DOHH2 (cell line): ENCODE measurements around the gene TSHZ2.

Experiments
- H3F3A ChIP-seq: fragments of 200-600 bp; sonication (generic), shearing (Covaris generic); 2 replicates; pipeline ENCODE4 v1.6.0; 2016; ENCODE audit warnings: antibody characterized with exemption, mild to moderate bottlenecking; ENCODE audit not compliant: control insufficient read depth, insufficient read depth
- H3K27ac ChIP-seq: fragments of 200-600 bp; sonication (generic); 2 replicates; pipeline ENCODE4 v1.5.1; 2014; ENCODE audit warnings: low read depth, mild to moderate bottlenecking, low read length, moderate library complexity
- H3K27me3 ChIP-seq: fragments of 200-600 bp; sonication (generic); 2 replicates; pipeline ENCODE4 v1.6.1; 2014; ENCODE audit warnings: mild to moderate bottlenecking, low read length, mixed read lengths; ENCODE audit not compliant: control insufficient read depth
- H3K36me3 ChIP-seq: fragments of 200-600 bp; sonication (generic); 2 replicates; pipeline ENCODE4 v1.6.1; 2014; ENCODE audit warnings: mild to moderate bottlenecking, low read length, moderate library complexity, mixed read lengths; ENCODE audit not compliant: control insufficient read depth
- H3K4me1 ChIP-seq: fragments of 200-600 bp; sonication (generic); 2 replicates; pipeline ENCODE4 v1.6.1; 2014; ENCODE audit warnings: mild to moderate bottlenecking, low read length, mixed read lengths; ENCODE audit not compliant: control insufficient read depth
- H3K4me2 ChIP-seq: fragments of 200-600 bp; sonication (generic); 2 replicates; pipeline ENCODE4 v1.6.0; 2014; ENCODE audit warnings: mild to moderate bottlenecking, low read length, moderate library complexity
- H3K4me3 ChIP-seq: fragments of 200-600 bp; sonication (generic); 2 replicates; pipeline ENCODE4 v1.5.1; 2014; ENCODE audit warnings: mild to moderate bottlenecking, low read length, mixed read lengths
- H3K79me2 ChIP-seq: fragments of 200-600 bp; sonication (generic); 2 replicates; pipeline ENCODE4 v1.6.1; 2014; ENCODE audit warnings: mild to moderate bottlenecking, low read length, mixed read lengths; ENCODE audit not compliant: control insufficient read depth
- H3K9me2 ChIP-seq: fragments of 200-600 bp; sonication (generic); replicated peaks from 2 replicates; pipeline ENCODE4 v1.6.1; 2014; ENCODE audit warnings: mild to moderate bottlenecking, low read length, mixed read lengths; ENCODE audit not compliant: control insufficient read depth
- H3K9me3 ChIP-seq: fragments of 200-600 bp; sonication (generic); 2 replicates; pipeline ENCODE4 v1.6.1; 2014; ENCODE audit warnings: antibody characterized with exemption, low read length, mixed read lengths; ENCODE audit not compliant: control insufficient read depth, insufficient read depth
- H4K20me1 ChIP-seq: fragments of 200-600 bp; sonication (generic); 2 replicates; pipeline ENCODE4 v1.6.0; 2014; ENCODE audit warnings: low read depth, mild to moderate bottlenecking, antibody characterized with exemption, low read length, moderate library complexity; ENCODE audit not compliant: control insufficient read depth, insufficient read depth
- CTCF ChIP-seq: fragments of 200-600 bp; sonication (generic); IDR thresholded peaks from one replicate; pipeline ENCODE4 v1.5.1; 2014; ENCODE audit warnings: antibody characterized with exemption, mild to moderate bottlenecking, low read depth, low read length; ENCODE audit not compliant: poor library complexity, severe bottlenecking
- EZH2phosphoT487 ChIP-seq: fragments of 200-600 bp; sonication (generic); IDR thresholded peaks from 2 replicates; pipeline ENCODE4 v1.6.1; 2017; ENCODE audit warnings: borderline replicate concordance, mild to moderate bottlenecking, antibody characterized with exemption, low read length, moderate library complexity, mixed read lengths

TSHZ2 gene

GRCh38 chr20:53252002-53252401 lies 279.8 kb downstream of the TSHZ2 start:
- H3F3A ChIP-seq, result no peaks in the 10 kb centered on the region
- H3K9me3 ChIP-seq, result no peaks in the 10 kb centered on the region
- H3K36me3 ChIP-seq, result no peaks in the 10 kb centered on the region
- H4K20me1 ChIP-seq, result no peaks in the 10 kb centered on the region
- H3K27ac ChIP-seq, result no peak overlapping the region
- no peaks in the 10 kb centered on the region for H3K4me1 ChIP-seq
- no peaks in the 10 kb centered on the region for H3K79me2 ChIP-seq
- H3K9me2 ChIP-seq, result no peaks in the 10 kb centered on the region
- TF ChIP-seq EZH2phosphoT487 (no peak), CTCF (no peak)
- H3K4me2 ChIP-seq, result no peak overlapping the region
- H3K27me3 ChIP-seq, result no peaks in the 10 kb centered on the region
- no peak overlapping the region for H3K4me3 ChIP-seq

GRCh38 chr20:53253668-53254067 lies 281.5 kb downstream of the TSHZ2 start:
- no peak overlapping the region for H3K27ac ChIP-seq
- no peaks in the 10 kb centered on the region for H3K9me3 ChIP-seq
- no peaks in the 10 kb centered on the region for H4K20me1 ChIP-seq
- H3K36me3 ChIP-seq, result no peaks in the 10 kb centered on the region
- H3K4me1 ChIP-seq, result no peaks in the 10 kb centered on the region
- no peak overlapping the region for H3K4me2 ChIP-seq
- TF ChIP-seq CTCF (no peak), EZH2phosphoT487 (no peak)
- H3F3A ChIP-seq, result no peaks in the 10 kb centered on the region
- H3K79me2 ChIP-seq, result no peaks in the 10 kb centered on the region
- H3K27me3 ChIP-seq, result no peaks in the 10 kb centered on the region
- no peak overlapping the region for H3K4me3 ChIP-seq
- no peaks in the 10 kb centered on the region for H3K9me2 ChIP-seq

GRCh38 chr20:53255102-53255710 lies 283.0 kb downstream of the TSHZ2 start:
- Histone ChIP-seq H3K36me3 (no peaks in the 10 kb centered on the region), H3K9me3 (no peaks in the 10 kb centered on the region), H3K9me2 (no peaks in the 10 kb centered on the region), H3K27ac (no peak overlapping the region), H3F3A (no peaks in the 10 kb centered on the region), H3K4me3 (no peak overlapping the region), H3K4me2 (no peak overlapping the region), H3K4me1 (no peaks in the 10 kb centered on the region), H3K79me2 (no peaks in the 10 kb centered on the region), H3K27me3 (no peaks in the 10 kb centered on the region), H4K20me1 (no peaks in the 10 kb centered on the region)
- TF ChIP-seq CTCF (no peak), EZH2phosphoT487 (no peak)

- Histone ChIP-seq H3K4me1 (no peaks in the 10 kb centered on the region), H3K36me3 (no peaks in the 10 kb centered on the region), H3K4me2 (no peak overlapping the region), H3K79me2 (no peaks in the 10 kb centered on the region), H3K4me3 (no peak overlapping the region), H3F3A (no peaks in the 10 kb centered on the region), H3K9me2 (no peaks in the 10 kb centered on the region), H3K27me3 (peaks cover 4% of the 10 kb centered on the region; the same call in 1 of the 2 replicates), H3K27ac (no peak overlapping the region), H4K20me1 (no peaks in the 10 kb centered on the region), H3K9me3 (no peaks in the 10 kb centered on the region)
- no peak for TF ChIP-seq CTCF
- TF ChIP-seq EZH2phosphoT487, result no peak
Observed at GRCh38 chr20:53258741-53259140, 286.6 kb downstream of the TSHZ2 start.
